Bone marrow (tissue), 2 donors: ENCODE measurements around the gene XCR1.

ENCODE experiments used
- DNase-seq, 2 donors: peaks; one replicate each; lab custom pipeline; 2025; lab: John Stamatoyannopoulos, UW

Gene XCR1

GRCh38 chr3:45984331-45985312, 42.7 kb downstream of the XCR1 start:
- no peak for DNase-seq

- no peak for DNase-seq
Observed at GRCh38 chr3:45983770-45984169, 43.5 kb downstream of the XCR1 start.

- no peak for DNase-seq
Observed at GRCh38 chr3:45981346-45982074, 45.8 kb downstream of the XCR1 start.

- no peak for DNase-seq
Observed at GRCh38 chr3:45980819-45981218, 46.5 kb downstream of the XCR1 start.

GRCh38 chr3:45980229-45980813, 47.0 kb downstream of the XCR1 start:
- DNase-seq = no peak

GRCh38 chr3:45979378-45979777, 47.9 kb downstream of the XCR1 start:
- DNase-seq = no peak

- DNase-seq = no peak
Observed at GRCh38 chr3:45978006-45978761, 49.1 kb downstream of the XCR1 start.

GRCh38 chr3:45976191-45977091, 50.8 kb downstream of the XCR1 start:
- no peak for DNase-seq

GRCh38 chr3:45975686-45976085, 51.6 kb downstream of the XCR1 start:
- DNase-seq = no peak

- no peak for DNase-seq
Observed at GRCh38 chr3:45974686-45975085, 52.6 kb downstream of the XCR1 start.

GRCh38 chr3:45972534-45973402, 54.5 kb downstream of the XCR1 start:
- peak; percentile 27 to 71 for DNase-seq

- no peak for DNase-seq
Observed at GRCh38 chr3:45969953-45970352, 57.3 kb downstream of the XCR1 start.

GRCh38 chr3:45969116-45969515, 58.2 kb downstream of the XCR1 start:
- no peak for DNase-seq

GRCh38 chr3:45968706-45969105, 58.6 kb downstream of the XCR1 start:
- DNase-seq = no peak

- no peak for DNase-seq
Observed at GRCh38 chr3:45968149-45968548, 59.1 kb downstream of the XCR1 start.

GRCh38 chr3:45967724-45968123, 59.6 kb downstream of the XCR1 start:
- DNase-seq = no peak
